Rectal smooth muscle tissue (tissue), 1 donor: ENCODE measurements around the gene RNF186.
A peak's percentile ranks its signal among the peaks of the same experiment; 100 is the strongest.
"Not testable (repeated sequence)": the region's sequence is repeated elsewhere in the genome, so short reads cannot be mapped to it uniquely, and the experiment has no call there.

ENCODE experiments used
- H3K27ac ChIP-seq: one replicate; pipeline ENCODE4 v1.7.0; 2013; ENCODE audit warnings: low read depth, low read length, inconsistent platforms
- H3K27me3 ChIP-seq: one replicate; pipeline ENCODE4 v1.7.0; 2013; ENCODE audit warnings: low read length; ENCODE audit not compliant: control insufficient read depth, insufficient read depth
- H3K36me3 ChIP-seq: one replicate; pipeline ENCODE4 v1.7.0; 2013; ENCODE audit warnings: low read length; ENCODE audit not compliant: control insufficient read depth, insufficient read depth
- H3K4me1 ChIP-seq: one replicate; pipeline ENCODE4 v1.7.0; 2013; ENCODE audit warnings: low read length; ENCODE audit not compliant: control insufficient read depth, insufficient read depth
- H3K4me3 ChIP-seq: one replicate; pipeline ENCODE4 v1.7.0; 2013; ENCODE audit warnings: low read length
- H3K9ac ChIP-seq: one replicate; pipeline ENCODE4 v1.7.0; 2013; ENCODE audit warnings: low read length

The RNF186 gene

GRCh38 chr1:19800076-19800804 is 14.8 kb downstream of the RNF186 start:
- peak overlapping the region; percentile 25 for H3K9ac ChIP-seq
- no peaks in the 10 kb centered on the region for H3K36me3 ChIP-seq
- H3K27ac ChIP-seq, result peak overlapping the region; percentile 62
- no peaks in the 10 kb centered on the region for H3K27me3 ChIP-seq
- peak overlapping the region; percentile 79 for H3K4me3 ChIP-seq
- no peaks in the 10 kb centered on the region for H3K4me1 ChIP-seq

GRCh38 chr1:19799230-19800075 is 15.6 kb downstream of the RNF186 start, which contains the start of gene TMCO4:
Gene TMCO4, minus strand, starts transcription at chr1:19799916. Its CDS starts 19,158 bp downstream, at chr1:19780758.
- peak within 1 kb of the TSS; percentile 79 for H3K4me3 ChIP-seq
- H3K4me1 ChIP-seq, result no peaks in the 10 kb centered on the region
- H3K36me3 ChIP-seq, result no peaks in the 10 kb centered on the region
- H3K27me3 ChIP-seq, result no peaks in the 10 kb centered on the region
- peak within 1 kb of the TSS; percentile 63 for H3K9ac ChIP-seq
- peak within 1 kb of the TSS; percentile 62 for H3K27ac ChIP-seq

DNA sequence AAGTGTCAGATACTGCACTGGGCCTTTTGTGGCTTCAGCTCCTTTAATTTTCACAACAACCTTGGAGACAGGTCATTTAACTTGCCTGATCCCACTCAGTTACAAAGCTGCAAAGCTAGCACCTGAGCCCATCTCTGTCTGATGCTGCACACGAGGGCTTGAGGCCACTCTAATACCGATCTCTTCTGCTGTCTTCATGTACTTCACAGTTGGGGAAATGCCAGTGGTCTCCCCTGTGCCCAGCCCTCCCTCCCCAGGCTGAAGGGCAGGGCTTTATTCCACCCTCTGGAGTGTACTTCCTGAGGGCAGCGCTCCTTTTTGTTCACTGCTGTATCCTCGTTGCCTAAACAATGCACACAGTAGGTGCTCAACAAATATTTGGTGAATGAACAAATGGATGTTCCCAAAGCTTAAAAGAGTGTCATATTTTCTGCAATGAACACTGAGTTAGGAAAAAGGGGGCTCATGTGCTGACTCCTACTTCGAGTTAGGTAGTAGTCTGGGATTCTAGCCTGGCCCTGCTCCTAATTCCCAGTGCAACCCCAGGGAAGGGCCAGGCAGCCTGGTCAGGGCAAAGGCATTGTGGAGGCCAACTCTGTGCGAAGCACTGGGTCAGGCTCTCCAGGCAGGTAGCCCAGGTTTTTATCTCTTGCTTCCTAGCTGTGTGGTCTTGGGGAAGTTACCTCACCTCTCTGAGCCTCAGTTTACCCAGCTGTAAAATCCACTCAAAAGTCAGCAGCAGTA is 16.4 kb downstream of the RNF186 start:
- peak overlapping the region; percentile 62 for H3K27ac ChIP-seq
- peak overlapping the region; percentile 42 for H3K9ac ChIP-seq
- no peaks in the 10 kb centered on the region for H3K36me3 ChIP-seq
- H3K4me3 ChIP-seq, result peak overlapping the region; percentile 66
- H3K4me1 ChIP-seq, result no peaks in the 10 kb centered on the region
- H3K27me3 ChIP-seq, result no peaks in the 10 kb centered on the region

DNA sequence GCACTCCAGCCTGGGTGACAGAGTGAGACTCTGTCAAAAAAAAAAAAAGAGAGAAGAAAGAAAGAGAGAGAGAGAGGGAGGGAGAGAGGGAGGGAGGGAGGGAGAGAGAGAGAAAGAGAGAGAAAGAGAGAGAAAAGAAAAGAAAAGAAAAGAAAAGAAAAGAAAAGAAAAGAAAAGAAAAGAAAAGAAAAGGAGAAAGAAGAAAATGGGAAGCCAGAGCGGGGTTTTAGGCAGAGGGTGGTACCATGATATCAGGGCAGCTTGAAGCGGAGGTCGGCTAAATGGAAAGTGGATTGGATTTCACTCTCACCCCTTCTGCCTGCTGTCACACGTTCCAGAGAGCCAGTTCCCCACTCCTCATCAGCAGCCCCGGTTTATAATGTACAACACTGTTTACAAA is 17.3 kb downstream of the RNF186 start:
- no peak overlapping the region for H3K9ac ChIP-seq
- no peaks in the 10 kb centered on the region for H3K27me3 ChIP-seq
- H3K4me1 ChIP-seq, result no peaks in the 10 kb centered on the region
- H3K4me3 ChIP-seq, result no peak overlapping the region
- no peak overlapping the region for H3K27ac ChIP-seq
- H3K36me3 ChIP-seq, result no peaks in the 10 kb centered on the region

- Histone ChIP-seq H3K27me3 (no peaks in the 10 kb centered on the region), H3K4me1 (no peaks in the 10 kb centered on the region), H3K4me3 (no peak overlapping the region), H3K27ac (no peak overlapping the region), H3K9ac (no peak overlapping the region), H3K36me3 (peaks cover 3% of the 10 kb centered on the region)
Observed at GRCh38 chr1:19794583-19794982, 20.5 kb downstream of the RNF186 start.

DNA sequence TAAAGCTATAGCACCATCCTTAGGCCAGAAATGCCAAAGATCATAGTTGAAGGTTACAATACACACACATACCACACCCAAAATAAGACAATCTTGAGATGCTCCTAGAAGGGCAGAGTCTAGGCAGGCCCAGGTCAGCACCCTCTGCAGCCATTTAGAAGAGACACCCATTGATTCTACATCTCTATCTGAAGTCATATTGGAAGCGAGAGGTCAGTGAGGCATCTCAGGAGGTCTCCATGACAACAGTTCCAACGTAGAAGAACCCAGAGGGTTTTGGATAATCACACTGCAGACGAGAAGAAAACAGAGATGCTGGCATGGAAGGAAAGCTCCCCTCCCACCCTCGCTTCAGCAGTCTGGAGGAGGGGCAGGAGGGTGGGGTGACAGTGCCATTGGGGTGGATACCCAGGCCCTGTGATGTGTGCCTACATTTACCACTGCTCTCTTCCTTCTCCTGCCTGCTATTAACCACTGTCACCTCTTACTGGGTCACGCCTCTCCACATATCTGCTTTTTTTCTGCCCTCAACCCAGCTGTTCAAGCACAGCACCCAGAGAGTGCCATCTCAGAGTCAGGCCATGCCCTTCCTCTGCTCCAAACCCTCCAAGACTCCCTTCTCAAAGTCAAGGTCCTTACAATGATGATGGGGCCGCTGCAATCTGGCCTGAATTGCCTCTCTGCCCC is 21.6 kb downstream of the RNF186 start:
- Histone ChIP-seq H3K27ac (no peak overlapping the region), H3K27me3 (no peaks in the 10 kb centered on the region), H3K9ac (no peak overlapping the region), H3K4me1 (no peaks in the 10 kb centered on the region), H3K36me3 (peaks cover 3% of the 10 kb centered on the region), H3K4me3 (no peak overlapping the region)

DNA sequence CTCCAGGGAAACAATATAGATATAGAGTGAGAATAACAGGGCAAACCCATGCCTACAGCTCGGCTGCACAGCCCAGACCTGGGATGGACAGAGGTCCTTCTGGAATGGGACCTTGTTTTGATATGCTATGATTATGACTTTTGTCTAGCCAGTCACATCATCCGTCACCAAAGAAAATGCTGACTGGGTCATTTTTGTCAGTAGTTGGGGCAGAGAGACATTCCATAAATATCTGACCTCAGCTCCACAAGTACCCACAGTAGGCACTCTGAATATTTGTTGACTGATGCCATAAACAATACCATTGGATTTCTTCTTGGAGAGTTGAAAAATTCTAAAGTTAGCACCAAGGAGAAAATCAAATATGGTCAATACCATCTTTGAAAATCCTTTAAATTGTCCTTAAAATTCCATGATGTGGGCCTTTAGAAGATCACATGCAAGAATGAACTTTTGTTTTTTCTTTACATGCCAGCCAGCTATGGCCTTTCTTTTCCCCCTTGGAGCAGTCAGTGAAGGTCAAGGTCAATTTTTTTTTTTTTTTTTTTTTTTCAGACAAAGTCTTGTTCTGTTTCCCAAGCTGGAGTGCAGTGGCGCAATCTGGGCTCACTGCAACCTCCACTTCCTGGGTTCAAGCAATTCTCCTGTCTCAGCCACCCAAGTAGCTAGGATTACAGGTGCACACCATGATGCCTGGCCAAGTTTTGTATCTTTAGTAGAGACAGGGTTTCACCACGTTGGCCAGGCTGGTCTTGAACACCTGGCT is 22.7 kb downstream of the RNF186 start:
- Histone ChIP-seq H3K27me3 (no peaks in the 10 kb centered on the region), H3K9ac (no peak overlapping the region), H3K27ac (no peak overlapping the region), H3K36me3 (peaks cover 3% of the 10 kb centered on the region), H3K4me1 (no peaks in the 10 kb centered on the region), H3K4me3 (no peak overlapping the region)

DNA sequence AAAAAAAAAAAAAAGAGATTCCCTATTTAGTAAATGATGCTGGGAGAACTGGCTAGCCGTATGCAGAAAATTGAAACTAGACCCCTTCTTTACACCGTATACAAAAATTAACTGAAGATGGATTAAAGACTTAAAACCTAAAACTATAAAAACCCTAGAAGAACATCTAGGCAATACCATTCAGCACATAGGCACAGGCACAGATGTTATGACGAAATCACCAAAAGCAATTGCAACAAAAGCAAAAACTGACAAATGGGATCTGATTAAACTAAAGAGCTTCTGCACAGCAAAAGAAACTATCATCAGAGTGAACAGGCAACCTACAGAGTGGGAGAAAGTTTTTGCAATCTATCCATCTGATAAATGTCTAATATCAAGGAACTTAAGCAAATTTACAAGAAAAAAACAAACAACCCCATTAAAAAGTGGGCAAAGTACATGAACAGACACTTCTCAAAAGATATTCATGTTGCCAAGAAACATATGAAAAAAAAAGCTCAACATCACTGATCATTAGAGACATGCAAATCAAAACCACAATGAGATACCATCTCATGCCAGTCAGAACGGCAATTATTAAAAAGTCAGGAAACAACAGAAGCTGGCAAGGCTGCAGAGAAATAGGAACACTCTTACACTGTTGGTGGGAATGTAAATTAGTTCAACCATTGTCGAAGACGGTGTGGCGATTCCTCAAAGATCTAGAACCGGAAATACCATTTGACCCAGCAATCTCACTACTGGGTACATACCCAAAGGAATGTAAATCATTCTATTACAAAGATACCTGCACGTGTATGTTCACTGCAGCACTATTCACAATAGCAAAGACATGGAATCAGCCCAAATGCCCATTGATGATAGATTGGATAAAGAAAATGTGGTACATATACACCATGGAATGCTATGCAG is 24.8 kb downstream of the RNF186 start:
- H3K36me3 ChIP-seq, H3K27ac ChIP-seq, H3K4me3 ChIP-seq, H3K4me1 ChIP-seq, H3K9ac ChIP-seq, H3K27me3 ChIP-seq: not testable (repeated sequence)

- Histone ChIP-seq H3K27ac (no peak overlapping the region), H3K36me3 (peaks cover 8% of the 10 kb centered on the region), H3K4me3 (no peak overlapping the region), H3K27me3 (no peaks in the 10 kb centered on the region), H3K9ac (no peak overlapping the region), H3K4me1 (no peaks in the 10 kb centered on the region)
Observed at GRCh38 chr1:19786988-19787423, 28.1 kb downstream of the RNF186 start.

- Histone ChIP-seq H3K4me1 (no peaks in the 10 kb centered on the region), H3K27me3 (no peaks in the 10 kb centered on the region), H3K4me3 (no peak overlapping the region), H3K9ac (no peak overlapping the region), H3K27ac (no peak overlapping the region), H3K36me3 (peaks cover 5% of the 10 kb centered on the region)
Observed at GRCh38 chr1:19785660-19786059, 29.4 kb downstream of the RNF186 start.
